HG03575 (cell line): ENCODE data around the gene PRKCA.

Experiments used
- ATAC-seq: cut with Tn5 transposase; IDR thresholded peaks from one replicate; pipeline ENCODE4 v1.9.1; 2021; ENCODE audit not compliant: unreplicated experiment, insufficient number of reproducible peaks, low FRiP score; ENCODE audit errors: extremely low read depth

The PRKCA gene

DNA sequence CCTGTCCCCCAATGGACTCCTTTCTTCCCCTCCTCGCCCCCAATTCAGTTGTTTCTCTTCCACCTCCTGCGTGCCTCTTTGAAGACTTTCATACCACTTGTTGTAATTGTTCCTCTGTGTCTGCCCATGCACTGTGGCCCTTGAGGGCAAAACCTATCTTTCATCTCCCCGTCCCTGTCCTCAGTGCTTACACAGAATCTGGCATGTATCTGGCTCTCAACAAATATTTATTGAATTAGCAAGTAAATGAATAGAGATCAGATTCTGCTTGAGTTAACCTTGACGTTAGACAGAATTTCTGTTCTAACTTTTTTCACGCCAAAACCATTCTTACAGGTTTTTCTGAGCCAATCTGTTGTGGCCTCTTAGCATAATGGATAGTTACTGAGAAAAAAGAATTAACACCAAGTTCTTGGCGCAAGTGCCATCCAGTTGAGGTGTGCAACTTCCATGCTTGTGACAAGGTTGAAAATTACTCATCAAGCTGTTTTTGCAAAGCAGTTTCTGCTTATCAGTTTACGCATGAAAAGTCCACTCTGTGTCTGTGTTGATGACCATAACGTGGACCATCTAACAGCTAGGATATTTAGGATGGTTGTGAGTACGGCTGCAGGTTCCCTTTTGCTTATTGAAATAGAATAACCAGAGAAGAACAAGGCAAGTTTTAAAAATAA lies 215.1 kb downstream of the PRKCA start:
- no peak for ATAC-seq

DNA sequence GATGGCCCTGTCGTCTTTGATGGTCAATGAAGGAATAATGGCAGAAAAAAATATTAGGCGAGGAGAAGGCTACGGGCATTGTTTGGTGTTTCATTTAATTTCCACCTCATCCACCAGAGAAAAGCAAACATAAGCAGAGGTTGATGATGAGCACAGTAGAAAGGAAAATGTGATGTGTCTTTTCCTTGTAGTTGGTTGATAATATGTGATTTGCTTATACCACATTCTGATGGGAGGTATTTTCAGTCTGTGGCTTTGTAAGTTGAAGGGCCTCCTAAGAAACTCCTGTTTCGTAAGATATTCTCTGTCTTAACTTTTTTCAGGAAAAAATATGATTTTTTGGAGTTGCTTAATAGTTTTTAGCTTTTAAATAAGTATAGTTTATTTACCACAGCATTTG lies 215.7 kb downstream of the PRKCA start:
- no peak for ATAC-seq

DNA sequence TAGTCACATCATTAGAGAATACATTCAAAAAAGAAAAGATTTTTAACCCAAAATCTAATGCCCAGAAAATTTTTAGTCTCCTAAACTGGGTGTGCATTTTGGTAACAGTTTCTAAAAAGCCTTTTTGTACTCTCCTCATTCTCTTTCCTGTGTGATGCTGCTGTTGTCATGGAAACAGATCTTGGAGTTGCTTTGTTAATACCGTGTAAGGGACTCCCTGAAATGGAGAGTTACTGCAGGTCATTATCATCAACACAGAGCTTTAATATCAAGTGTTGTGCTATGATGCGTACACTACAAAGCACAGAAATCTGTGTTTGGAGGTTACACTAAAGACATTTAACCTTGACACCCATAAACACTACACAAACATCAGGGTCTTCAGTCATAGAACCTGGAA lies 216.3 kb downstream of the PRKCA start:
- ATAC-seq = no peak

DNA sequence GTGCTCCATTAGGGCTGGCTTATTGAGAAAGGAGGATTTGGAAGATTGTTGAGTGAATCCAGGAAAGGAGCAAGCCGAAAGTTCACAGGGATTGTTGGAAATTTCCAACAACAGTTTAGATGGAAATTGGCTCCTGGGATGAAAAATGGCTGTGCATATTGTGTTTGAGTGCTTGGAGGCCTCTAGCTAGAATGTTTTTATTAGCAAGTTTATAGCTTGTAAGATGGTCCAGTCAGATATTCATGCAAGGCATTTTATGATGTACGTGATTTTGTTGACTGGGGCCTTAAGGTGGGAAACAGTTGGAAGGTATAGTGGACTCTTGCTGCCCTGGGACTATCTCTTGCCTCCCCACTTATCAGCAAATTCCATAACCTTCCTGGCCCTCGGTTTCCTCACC lies 216.7 kb downstream of the PRKCA start:
- ATAC-seq = no peak

DNA sequence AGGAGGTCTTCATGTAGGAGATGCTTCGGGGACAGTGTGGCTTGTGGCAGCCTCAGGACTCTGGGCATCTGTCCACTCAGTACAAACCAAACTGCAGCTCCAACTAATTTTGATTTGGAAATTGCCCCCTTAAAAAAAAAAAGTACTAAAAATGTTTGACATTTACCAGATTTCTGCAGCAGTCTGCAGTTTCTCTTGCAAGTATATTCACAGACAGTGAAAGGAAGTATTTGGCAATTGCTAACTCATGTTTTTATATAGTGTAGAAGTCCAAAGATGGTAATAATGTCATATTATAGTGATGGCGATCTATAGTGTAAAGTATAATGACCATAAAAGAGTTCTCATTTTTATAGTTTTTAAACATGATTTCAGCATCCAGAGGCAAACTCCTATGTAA lies 218.6 kb downstream of the PRKCA start:
- ATAC-seq = no peak

DNA sequence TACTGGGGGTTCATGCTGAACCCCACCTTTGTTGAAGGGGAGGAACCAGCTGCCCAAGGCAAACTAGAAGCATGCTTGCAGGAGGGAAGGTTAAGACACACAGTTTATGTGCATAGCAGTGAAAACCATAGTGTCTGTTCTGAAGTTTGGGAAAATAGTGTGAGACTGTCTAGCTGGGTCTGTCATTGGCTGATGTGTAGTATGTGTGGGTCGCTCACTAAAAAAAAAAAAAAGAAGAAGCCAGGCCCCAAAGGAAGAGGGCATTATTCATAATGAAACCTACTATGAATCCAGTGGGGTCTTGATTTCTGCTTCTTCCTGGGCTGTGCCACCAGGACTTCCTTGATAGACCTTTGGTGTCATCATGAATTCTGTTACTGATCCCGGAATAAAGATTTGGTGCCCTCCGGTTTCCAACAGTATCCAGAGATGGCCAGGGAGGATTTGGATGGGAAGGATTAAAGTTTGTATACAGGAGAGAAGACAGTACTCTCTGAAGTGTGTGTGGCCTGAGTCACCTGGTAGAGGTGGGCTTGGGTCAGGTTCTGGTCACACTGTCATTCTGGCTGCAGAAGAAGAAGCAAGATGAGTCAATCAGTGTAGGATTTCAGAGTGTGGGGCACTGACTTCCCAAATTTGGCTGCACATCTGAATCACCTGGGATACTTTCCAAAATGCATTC lies 220.3 kb downstream of the PRKCA start:
- ATAC-seq = no peak

DNA sequence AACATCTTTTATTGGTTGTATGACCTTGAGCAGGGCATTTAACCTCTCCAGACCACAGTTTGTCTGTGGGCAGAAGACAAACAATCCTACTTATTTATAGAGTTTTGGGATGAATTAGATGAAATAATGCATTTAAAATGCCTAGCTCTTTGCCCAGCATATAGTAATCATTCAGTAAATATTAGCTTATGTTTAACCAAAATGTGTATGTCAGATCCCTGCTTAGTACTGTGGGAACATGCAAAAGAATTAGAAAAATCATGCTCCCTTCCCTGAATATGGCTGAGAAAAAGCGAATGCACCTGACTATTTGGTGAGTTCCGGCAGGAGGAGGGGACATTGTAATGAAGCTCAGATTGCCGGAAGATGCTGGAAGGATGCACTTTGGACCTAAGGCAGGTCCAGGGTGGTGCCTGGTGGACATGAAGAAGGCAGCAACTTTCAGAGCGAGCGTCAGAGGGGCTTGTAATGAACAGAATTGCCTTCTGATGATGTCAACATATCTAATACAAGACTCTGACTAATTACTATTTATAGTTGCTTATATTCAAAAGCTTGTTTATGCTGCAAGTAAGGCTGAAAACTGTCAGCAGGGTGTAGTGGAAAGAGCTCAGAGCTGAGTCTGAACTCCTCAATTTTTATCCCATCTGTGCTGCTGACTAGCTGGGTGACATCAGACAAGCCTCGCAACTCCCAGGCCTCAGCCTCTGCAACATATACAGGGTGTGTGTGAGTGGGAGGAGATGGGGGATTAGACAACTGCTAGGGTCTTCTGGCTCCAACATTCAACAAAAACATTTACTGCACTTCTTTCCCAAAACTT lies 221.2 kb downstream of the PRKCA start:
- ATAC-seq = no peak

DNA sequence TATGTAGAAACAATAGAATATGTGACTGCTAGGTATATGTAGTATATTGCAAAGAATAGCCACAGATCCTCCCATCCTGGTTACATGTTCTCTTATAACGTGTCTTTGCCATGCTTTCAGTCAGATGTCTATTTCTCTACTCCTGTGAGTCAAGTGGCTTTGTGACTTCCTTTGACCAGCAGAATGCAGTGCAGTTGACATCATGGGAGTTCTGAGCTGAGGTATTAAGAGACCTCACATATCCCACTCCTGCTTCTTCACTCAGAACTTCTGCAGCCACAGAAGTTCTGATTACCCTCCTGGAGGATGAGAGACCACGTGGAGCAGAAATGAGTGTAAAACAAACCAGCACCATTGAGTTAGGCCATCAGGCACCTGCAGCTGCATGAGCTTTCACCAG lies 222.5 kb downstream of the PRKCA start:
- ATAC-seq = no peak

DNA sequence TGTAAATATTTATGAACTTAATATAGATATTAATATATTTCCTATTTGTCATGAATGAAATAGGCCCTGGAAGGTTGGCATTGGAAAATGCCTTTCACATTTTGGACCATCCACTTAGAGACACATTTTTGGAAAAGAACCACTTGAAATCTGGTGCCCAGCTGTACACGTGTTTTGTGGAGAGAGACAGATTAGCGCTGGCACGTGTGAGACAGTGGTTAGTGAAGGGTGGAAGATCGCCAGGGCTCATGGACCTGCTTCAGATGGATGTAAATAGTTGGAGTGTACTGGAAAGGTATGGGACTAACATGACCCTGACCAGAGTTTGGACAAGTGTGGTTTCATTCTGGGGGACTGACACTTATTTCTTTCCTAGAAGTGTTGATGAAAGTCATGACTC lies 222.9 kb downstream of the PRKCA start:
- ATAC-seq = no peak

DNA sequence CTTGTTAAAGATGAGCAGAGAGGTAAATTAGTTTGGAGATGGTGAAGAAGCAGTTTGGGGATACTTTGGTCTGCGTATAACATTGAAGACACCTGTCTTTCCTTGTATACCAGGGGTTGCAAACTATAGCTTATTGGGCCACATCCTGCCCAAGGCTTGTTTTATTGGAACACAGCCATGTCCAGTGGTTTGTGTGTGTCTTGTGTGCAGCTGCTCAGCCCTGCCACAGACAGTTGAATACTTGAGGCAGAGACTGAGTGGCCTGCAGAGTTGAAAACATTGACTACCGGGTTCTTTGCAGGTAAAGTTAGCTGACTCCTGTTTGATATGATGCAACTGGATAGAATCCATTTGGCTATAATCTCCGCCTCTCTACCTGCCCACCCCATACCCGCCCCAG lies 224.4 kb downstream of the PRKCA start:
- no peak for ATAC-seq

DNA sequence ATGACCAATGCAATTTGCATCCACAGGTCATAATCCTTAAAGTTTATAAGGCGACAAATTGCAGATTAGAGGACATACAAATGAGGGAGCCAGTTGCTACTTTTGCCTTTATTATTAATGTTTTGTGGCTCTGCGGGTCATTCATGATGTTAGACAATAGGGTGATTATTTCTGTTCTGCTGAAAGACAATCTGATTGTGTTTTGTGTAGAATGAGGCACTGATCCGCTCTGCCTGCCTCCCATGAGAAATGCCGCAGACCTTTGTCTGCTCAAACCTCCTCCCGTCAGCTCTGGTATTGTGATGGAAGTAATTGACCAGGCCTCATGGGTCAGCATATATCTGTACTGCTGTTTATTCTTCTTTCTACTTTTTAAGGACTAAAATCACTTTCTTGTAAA lies 224.9 kb downstream of the PRKCA start:
- no peak for ATAC-seq

DNA sequence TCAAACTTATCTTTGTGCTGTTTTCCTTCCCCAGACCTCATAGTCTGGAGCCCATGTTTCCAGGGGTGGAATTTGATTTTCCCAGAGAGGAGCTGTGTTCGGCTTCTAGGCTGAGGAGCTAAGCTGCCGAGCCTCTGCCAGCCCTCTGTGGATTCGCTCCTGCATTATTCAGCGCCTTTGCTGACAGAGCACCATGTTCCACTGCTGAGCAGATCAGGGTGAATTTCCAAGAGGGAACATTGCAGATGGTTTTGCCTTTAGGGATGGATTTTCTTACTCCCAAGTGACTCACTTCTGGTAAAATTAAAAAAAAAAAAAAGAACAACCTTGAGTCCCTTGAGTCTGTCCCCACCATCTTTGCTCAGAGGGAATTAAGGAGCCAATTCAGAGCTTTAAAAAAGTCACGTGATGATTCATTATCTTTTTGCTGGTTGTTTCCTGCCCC lies 229.5 kb downstream of the PRKCA start:
- no peak for ATAC-seq

DNA sequence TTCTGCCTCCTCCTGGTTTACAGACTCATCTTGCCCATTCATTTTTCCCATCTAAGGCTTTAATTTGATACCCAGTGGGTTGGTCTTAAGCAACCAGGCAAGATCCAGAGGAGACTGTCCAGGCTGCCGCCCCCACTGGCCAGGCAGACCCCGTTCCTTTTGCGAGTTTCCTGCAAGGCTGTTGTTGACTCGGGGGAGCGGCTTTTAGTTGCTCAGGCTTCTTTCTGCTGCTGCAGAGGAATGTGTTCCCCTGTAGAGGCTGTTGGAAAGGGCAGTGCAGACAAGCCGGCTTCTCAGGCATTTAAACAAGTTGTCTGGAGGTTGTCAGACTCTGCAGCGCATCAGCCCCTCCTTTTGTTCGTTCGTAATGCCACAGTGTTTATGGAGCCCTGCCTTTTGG lies 231.2 kb downstream of the PRKCA start:
- ATAC-seq = no peak

DNA sequence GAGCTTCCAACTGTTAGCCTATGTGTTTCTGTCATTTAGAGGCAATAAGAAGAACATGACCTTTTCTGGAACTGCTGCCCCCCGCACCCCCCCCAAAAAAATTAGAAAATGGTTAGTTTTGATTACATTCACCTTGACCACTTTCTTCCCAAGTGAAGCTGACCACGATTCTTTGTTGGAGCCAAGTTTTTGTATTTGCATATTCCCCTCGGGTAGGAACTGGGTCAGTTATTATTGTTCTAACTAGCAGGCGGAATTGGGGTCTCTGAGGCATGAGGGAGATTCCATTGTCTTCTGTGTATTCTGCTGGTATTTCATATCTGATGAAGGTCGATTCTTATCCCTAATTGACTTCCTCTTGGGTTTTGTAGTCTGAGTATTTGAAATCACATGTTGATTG lies 231.6 kb downstream of the PRKCA start:
- no peak for ATAC-seq

DNA sequence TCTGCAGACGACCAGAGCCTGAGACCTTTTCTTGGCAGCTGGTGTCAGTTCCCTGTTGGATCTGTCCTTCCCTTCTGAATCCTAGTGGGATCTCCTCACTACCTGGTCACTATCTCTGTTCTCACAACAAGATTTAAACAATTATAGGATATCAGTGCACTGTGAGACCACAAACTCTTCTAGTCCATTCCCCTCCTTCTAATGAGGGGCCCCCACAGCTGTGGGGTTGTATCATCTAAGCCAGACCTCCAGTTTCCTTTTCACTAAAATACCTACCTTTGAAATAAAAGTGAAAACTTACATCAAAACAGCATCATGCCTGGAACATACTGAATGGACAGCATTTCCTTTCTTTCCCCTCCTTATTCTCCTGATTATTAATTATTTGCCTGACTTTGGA lies 233.2 kb downstream of the PRKCA start:
- ATAC-seq = no peak

DNA sequence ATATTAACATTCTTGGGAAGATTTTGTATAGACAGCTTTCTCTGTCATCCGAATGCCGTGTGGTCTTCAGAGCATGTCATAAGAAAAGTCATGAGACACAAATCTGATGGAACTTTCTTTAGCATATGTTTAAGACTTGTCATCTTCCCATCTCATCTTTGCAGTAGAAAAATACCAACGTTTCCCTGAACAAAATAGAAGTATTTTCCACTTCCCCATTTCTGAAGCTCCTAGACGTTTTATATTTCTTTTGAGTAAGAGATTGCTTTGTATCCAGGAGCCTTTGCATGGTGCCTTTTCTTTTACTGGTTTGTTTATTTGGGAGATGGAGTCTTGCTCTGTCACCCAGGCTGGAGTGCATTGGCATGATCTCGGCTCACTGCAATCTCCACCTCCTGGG lies 235.1 kb downstream of the PRKCA start:
- ATAC-seq = no peak

DNA sequence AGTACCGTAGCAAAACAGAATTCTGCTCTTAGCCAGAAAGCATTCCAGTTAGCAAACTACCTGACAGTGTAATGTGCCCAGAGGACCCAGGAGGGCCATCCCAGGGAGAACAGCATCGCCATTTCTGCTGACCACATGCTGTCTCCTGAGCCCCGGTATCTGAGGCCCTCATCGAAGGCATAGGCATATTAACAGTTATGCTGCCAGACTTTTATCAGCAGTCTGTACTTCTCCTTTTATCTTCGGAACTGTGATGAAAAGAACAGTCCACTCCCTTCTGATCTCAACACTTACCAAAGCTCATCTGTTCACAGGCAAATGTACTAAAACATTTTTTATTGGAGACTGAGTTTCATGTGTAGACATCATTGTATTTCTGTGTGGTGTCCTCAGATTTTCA lies 236.4 kb downstream of the PRKCA start:
- no peak for ATAC-seq

DNA sequence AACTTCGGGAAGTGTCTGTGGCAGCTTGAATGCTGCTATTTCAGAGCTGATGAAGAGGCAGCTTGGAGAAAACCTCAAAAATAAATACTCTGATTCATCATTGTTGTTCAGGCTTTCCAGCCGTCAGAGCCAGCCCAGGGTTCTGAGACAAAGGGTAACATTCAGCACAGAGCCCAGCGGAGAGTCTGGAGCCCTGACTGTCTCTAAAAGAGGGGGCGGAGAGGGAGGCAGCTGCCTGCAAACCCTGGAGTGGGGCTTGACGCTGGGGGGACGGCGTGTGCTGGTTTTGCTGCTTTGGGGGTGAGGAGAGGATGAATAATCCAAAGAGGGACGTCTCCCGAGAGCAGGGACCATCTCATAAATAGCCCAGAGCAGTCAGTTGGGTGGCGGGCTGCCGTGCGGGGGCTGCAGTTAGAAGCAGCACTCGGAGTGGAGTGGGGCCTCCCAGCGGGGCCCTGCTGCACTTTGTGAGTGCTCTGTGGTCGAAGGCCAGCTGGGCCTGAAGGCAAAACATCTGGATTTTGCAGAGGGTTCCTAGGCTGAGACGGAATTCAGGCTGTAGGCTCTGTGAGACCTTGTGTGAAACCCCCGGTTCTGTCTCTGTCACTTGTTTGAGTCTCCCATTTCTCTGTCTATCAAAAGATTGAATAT lies 237.8 kb downstream of the PRKCA start:
- ATAC-seq = no peak

DNA sequence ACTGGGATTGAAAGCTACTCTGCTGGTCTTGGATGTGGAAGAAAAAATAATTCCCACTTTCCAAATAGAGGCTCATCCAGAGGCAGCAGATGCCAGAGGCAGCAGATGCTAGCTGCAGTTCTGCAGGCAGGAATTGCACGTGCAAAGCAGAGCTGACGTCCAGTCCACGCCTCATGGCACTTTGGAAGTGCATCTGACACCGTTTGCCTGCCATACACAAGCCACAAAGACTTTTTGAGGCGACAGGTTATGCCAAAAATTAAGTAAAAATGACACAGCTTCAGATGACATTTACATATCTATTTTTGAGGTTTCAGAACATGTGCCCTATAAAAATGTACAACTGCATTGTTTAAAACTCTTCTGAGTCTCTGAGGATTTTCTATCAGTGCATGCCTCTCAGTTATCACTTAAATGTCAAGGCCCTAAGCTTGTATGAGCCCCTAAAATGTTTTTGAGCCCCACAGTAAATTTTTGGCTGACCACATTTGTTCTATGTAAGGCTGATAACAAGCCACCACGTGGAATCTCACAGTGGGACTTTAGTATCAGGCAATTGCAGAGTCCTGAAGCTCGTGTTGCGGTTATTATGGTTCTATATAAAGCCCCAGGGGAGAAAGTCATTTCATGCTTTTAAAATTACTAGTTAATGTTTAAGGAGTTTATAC lies 239.2 kb downstream of the PRKCA start:
- ATAC-seq = peak; percentile 81
